ENCODE measurements around the gene HBG2.

GRCh38 chr11:5231111-5231510 lies 23.5 kb downstream of the HBG2 start:
- no peak for TF ChIP-seq CTCF (IDR thresholded peaks at IDR 0.05)
- no peak for TF ChIP-seq POLR2A (IDR thresholded peaks at IDR 0.05)

Data from thyroid gland (tissue), 4 donors.